Mesenchymal stem cell (in vitro differentiated cells and primary cell): ENCODE results near the gene PLPP4.
A peak's percentile ranks its signal among the peaks of the same experiment; 100 is the strongest.

Experiments
- DNase-seq: peaks from one replicate; pipeline ENCODE4 v3.0.0-alpha.2; 2013
- H2AFZ ChIP-seq: one replicate; pipeline ENCODE4 v1.6.1; 2013; ENCODE audit warnings: low read depth, mild to moderate bottlenecking, control low read depth, inconsistent platforms, low read length, moderate library complexity
- H2AK5ac ChIP-seq: 2 replicates; pipeline ENCODE4 v1.6.1; 2013; ENCODE audit warnings: low read length, moderate library complexity, mild to moderate bottlenecking, inconsistent platforms; ENCODE audit not compliant: severe bottlenecking
- H2BK120ac ChIP-seq: one replicate; pipeline ENCODE4 v1.6.1; 2013; ENCODE audit warnings: low read depth, mild to moderate bottlenecking, inconsistent platforms, low read length, moderate library complexity
- H2BK12ac ChIP-seq, 2 experiments: one replicate each; pipeline ENCODE4 v1.6.1; 2013; ENCODE audit warnings: inconsistent platforms in 2 of 2, low read length in 2 of 2, mild to moderate bottlenecking in 2 of 2, moderate library complexity in 2 of 2, control low read depth in 1 of 2
- H2BK15ac ChIP-seq: one replicate; pipeline ENCODE4 v1.6.1; 2013; ENCODE audit warnings: mild to moderate bottlenecking, low read depth, inconsistent platforms; ENCODE audit not compliant: poor library complexity, severe bottlenecking
- H2BK5ac ChIP-seq: 2 replicates; pipeline ENCODE4 v1.6.1; 2013; ENCODE audit warnings: low read depth, mild to moderate bottlenecking, low read length, control low read depth, inconsistent platforms; ENCODE audit not compliant: poor library complexity, severe bottlenecking
- H3K14ac ChIP-seq, 2 experiments: one replicate each; pipeline ENCODE4 v1.6.1; 2013; ENCODE audit warnings: inconsistent platforms in 2 of 2, low read length in 2 of 2, control low read depth in 1 of 2, mild to moderate bottlenecking in 1 of 2, moderate library complexity in 1 of 2
- H3K18ac ChIP-seq, 2 experiments: one replicate each; pipeline ENCODE4 v1.6.1; 2013; ENCODE audit warnings: inconsistent platforms in 2 of 2, low read length in 2 of 2, control low read depth in 1 of 2, low read depth in 1 of 2, mild to moderate bottlenecking in 1 of 2
- H3K23ac ChIP-seq, 2 experiments: one replicate each; pipeline ENCODE4 v1.6.1; 2013; ENCODE audit warnings: inconsistent platforms in 2 of 2, low read length in 2 of 2, mild to moderate bottlenecking in 2 of 2, moderate library complexity in 2 of 2, control low read depth in 1 of 2
- H3K27ac ChIP-seq: 2 replicates; pipeline ENCODE4 v1.5.1; 2013; ENCODE audit warnings: mild to moderate bottlenecking, moderate library complexity, low read length, control low read depth, inconsistent platforms; ENCODE audit not compliant: poor library complexity, severe bottlenecking
- H3K27me3 ChIP-seq, 2 experiments: 2 replicates each; pipeline versions ENCODE4 v1.6.1 to v1.7.0; 2013; ENCODE audit warnings: low read length in 2 of 2, mild to moderate bottlenecking in 2 of 2, moderate library complexity in 2 of 2, control low read depth in 1 of 2, inconsistent platforms in 1 of 2; ENCODE audit not compliant: control insufficient read depth in 1 of 2, insufficient read depth in 1 of 2
- H3K36me3 ChIP-seq, 2 experiments: 2 replicates each; pipeline versions ENCODE4 v1.6.1 to v1.7.0; 2013; ENCODE audit warnings: low read length in 2 of 2, control low read depth in 1 of 2, inconsistent platforms in 1 of 2, low read depth in 1 of 2, mild to moderate bottlenecking in 1 of 2; ENCODE audit not compliant: insufficient read depth in 2 of 2, control insufficient read depth in 1 of 2
- H3K4ac ChIP-seq, 2 experiments: one replicate each; pipeline ENCODE4 v1.6.1; 2013; ENCODE audit warnings: inconsistent platforms in 2 of 2, low read length in 2 of 2, mild to moderate bottlenecking in 2 of 2, moderate library complexity in 2 of 2, control low read depth in 1 of 2, low read depth in 1 of 2
- H3K4me1 ChIP-seq: 2 replicates; pipeline ENCODE4 v1.6.1; 2013; ENCODE audit warnings: low read depth, low read length, control low read depth; ENCODE audit not compliant: control insufficient read depth, insufficient read depth
- H3K4me2 ChIP-seq: 2 replicates; pipeline ENCODE4 v1.6.1; 2013; ENCODE audit warnings: low read length, mild to moderate bottlenecking, inconsistent platforms; ENCODE audit not compliant: poor library complexity, severe bottlenecking
- H3K4me3 ChIP-seq, 2 experiments: 2 replicates each; pipeline versions ENCODE4 v1.5.1 to v1.7.0; 2013; ENCODE audit warnings: low read length in 2 of 2, mild to moderate bottlenecking in 2 of 2, control low read depth in 1 of 2, low read depth in 1 of 2; ENCODE audit not compliant: insufficient read depth in 1 of 2
- H3K79me1 ChIP-seq: replicated peaks from 2 replicates; pipeline ENCODE4 v1.6.1; 2013; ENCODE audit warnings: mild to moderate bottlenecking, control low read depth, low read length, inconsistent platforms; ENCODE audit not compliant: poor library complexity, severe bottlenecking
- H3K9ac ChIP-seq: 2 replicates; pipeline ENCODE4 v1.7.0; 2013; ENCODE audit warnings: mild to moderate bottlenecking, low read length, moderate library complexity
- H3K9me3 ChIP-seq: 2 replicates; pipeline ENCODE4 v1.7.0; 2013; ENCODE audit warnings: mild to moderate bottlenecking, low read length; ENCODE audit not compliant: control insufficient read depth
- H4K8ac ChIP-seq: one replicate; pipeline ENCODE4 v1.6.1; 2013; ENCODE audit warnings: inconsistent platforms, mild to moderate bottlenecking, low read length, moderate library complexity
- H4K91ac ChIP-seq: one replicate; pipeline ENCODE4 v1.6.1; 2013; ENCODE audit warnings: mild to moderate bottlenecking, low read length, inconsistent platforms
- WGBS: methylation state at CpG from one replicate; pipeline ENCODE4 v1.1.7; 2013; ENCODE audit warnings: mixed read lengths; 5-methylcytosine and 5-hydroxymethylcytosine counted together

The PLPP4 gene

DNA sequence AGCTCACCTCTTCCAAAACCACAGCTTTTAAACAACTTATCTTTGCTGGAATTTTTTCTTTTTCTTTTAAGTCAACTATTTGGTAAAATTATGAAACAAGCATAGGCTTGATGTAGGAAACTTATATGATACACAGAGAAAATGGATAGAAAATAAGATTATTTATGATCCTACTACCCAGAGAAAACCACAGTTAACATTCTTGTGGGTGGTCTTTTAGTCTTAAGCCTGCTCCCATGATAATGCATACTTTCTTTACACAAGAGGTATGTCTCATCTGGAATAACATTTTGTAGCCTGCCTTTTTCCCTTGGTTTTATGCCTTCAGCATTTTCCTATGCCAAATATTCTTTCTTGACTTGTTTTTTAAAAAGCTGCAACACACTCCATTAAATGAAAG, 21.4 kb downstream of the PLPP4 start:
- Histone ChIP-seq H3K9ac (no peak overlapping the region), H3K4me1 (no peaks in the 10 kb centered on the region), H2BK15ac (no peak overlapping the region), H2AFZ (no peak overlapping the region), H3K27me3 (no peaks in the 10 kb centered on the region), H3K27ac (no peak overlapping the region), H3K4ac (no peak overlapping the region), H3K4me2 (no peak overlapping the region), H3K36me3 (no peaks in the 10 kb centered on the region), H3K4me3 (no peak overlapping the region), H2AK5ac (no peak overlapping the region), H4K8ac (no peak overlapping the region), H3K14ac (no peak overlapping the region), H2BK120ac (no peak overlapping the region), H2BK5ac (no peak overlapping the region), H2BK12ac (no peak overlapping the region), H3K9me3 (no peaks in the 10 kb centered on the region), H4K91ac (no peak overlapping the region), H3K18ac (no peak overlapping the region), H3K23ac (no peak overlapping the region), H3K79me1 (no peaks in the 10 kb centered on the region)
- no peak for DNase-seq

DNA sequence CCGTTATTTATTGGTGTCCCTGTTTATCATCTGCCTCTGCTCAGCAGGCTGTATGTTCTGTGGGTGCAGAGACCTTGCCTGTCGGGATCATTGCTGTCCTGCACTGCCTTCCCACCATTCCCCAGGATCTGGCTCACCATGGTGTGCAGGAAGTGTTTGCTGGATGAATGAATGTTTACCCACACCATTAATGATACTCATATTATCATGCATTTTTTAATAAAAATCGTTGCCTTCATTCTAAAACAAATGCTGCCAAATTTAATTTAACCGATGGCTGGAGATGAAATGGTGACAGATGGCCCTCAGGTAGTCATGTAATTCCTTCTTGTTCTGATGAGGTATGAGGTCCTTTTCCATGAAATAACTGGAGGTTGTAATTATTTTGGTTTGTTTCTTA, 22.5 kb downstream of the PLPP4 start:
- no peaks in the 10 kb centered on the region for H3K27me3 ChIP-seq
- 88% methylated on average over 2 of the region's 4 CpGs for WGBS
- no peak overlapping the region for H3K18ac ChIP-seq
- no peak overlapping the region for H4K8ac ChIP-seq
- no peak overlapping the region for H2BK12ac ChIP-seq
- no peak overlapping the region for H2BK120ac ChIP-seq
- no peak overlapping the region for H4K91ac ChIP-seq
- H3K4me1 ChIP-seq = no peaks in the 10 kb centered on the region
- no peak overlapping the region for H2BK5ac ChIP-seq
- DNase-seq = no peak
- peaks cover 2% of the 10 kb centered on the region for H3K9me3 ChIP-seq
- H3K27ac ChIP-seq = no peak overlapping the region
- H3K36me3 ChIP-seq = no peaks in the 10 kb centered on the region
- no peak overlapping the region for H2BK15ac ChIP-seq
- no peak overlapping the region for H3K23ac ChIP-seq
- H3K4me3 ChIP-seq = no peak overlapping the region
- H3K4me2 ChIP-seq = no peak overlapping the region
- no peak overlapping the region for H3K4ac ChIP-seq
- H3K9ac ChIP-seq = no peak overlapping the region
- H3K14ac ChIP-seq = no peak overlapping the region
- no peaks in the 10 kb centered on the region for H3K79me1 ChIP-seq
- H2AK5ac ChIP-seq = no peak overlapping the region
- no peak overlapping the region for H2AFZ ChIP-seq

DNA sequence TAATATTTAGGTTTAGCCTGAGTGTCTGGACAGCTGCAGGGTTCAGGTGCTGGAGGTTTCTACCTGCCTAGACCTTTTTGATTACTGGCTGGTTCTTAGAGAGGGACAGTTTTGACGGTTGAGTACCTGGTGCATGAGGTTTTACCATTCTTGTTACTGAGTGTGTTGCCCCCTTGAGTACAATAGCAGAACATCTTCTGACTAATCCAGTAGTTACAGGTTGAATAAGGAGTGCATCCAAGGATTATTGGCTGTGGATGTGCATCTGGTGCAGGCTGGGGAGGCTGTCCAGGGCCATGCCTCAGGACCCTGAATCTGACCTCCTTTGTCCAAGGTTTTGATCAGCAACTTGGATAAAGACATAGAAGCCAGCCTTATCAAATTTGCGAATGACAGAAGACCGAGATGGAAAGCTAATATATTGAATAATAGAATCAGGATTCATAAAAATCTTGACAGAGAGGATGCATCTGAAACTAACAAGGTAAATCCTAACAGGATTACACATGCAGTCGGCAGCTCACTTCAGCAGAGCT, 23.1 kb downstream of the PLPP4 start:
- Histone ChIP-seq H3K9ac (no peak overlapping the region), H2AFZ (no peak overlapping the region), H3K36me3 (no peaks in the 10 kb centered on the region), H3K27me3 (no peaks in the 10 kb centered on the region), H2BK120ac (no peak overlapping the region), H4K8ac (no peak overlapping the region), H3K14ac (no peak overlapping the region), H2BK15ac (no peak overlapping the region), H3K4ac (no peak overlapping the region), H3K4me2 (no peak overlapping the region), H3K23ac (no peak overlapping the region), H3K4me1 (no peaks in the 10 kb centered on the region), H3K18ac (no peak overlapping the region), H3K4me3 (no peak overlapping the region), H4K91ac (no peak overlapping the region), H3K79me1 (no peaks in the 10 kb centered on the region), H3K27ac (no peak overlapping the region), H2BK5ac (no peak overlapping the region), H3K9me3 (peaks cover 2% of the 10 kb centered on the region), H2AK5ac (no peak overlapping the region), H2BK12ac (no peak overlapping the region)
- WGBS = 80% methylated on average over 4 of the region's 4 CpGs
- no peak for DNase-seq

DNA sequence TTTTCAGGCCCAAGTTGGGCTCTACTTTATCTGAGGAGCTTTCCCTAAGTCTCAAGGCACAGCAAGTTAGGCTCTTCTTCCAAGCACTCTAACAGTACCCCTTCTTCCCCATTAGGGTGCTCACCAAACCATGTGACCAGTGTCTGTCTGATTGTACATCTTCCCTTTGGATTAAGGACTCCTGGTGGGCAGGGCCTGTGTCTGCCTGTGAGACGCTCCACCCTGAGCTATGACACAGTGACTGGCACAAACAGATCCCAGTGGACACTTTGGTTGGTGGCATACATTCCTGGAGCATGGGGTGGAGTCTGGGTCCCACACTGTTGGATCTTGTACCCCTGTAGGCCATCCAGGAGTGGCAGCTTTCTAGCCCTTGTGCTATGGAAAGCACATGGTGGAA, 23.8 kb downstream of the PLPP4 start:
- Histone ChIP-seq H3K27ac (no peak overlapping the region), H2AFZ (no peak overlapping the region), H3K4ac (no peak overlapping the region), H2AK5ac (no peak overlapping the region), H3K14ac (peak overlapping the region in 1 of 2 experiments; percentile 39), H2BK12ac (no peak overlapping the region), H2BK5ac (no peak overlapping the region), H3K36me3 (no peaks in the 10 kb centered on the region), H3K9ac (no peak overlapping the region), H4K8ac (no peak overlapping the region), H2BK120ac (no peak overlapping the region), H3K4me1 (no peaks in the 10 kb centered on the region), H3K23ac (no peak overlapping the region), H4K91ac (no peak overlapping the region), H3K9me3 (peaks cover 2% of the 10 kb centered on the region), H3K4me3 (no peak overlapping the region), H3K18ac (no peak overlapping the region), H3K27me3 (no peaks in the 10 kb centered on the region), H3K4me2 (no peak overlapping the region), H3K79me1 (no peaks in the 10 kb centered on the region), H2BK15ac (no peak overlapping the region)
- no peak for DNase-seq
- 62% methylated on average over 1 of the region's 1 CpG for WGBS
